HEK293 (cell line): ENCODE measurements around the gene CRNKL1.

Source experiments
- KLF7 ChIP-seq: fragments of 450-650 bp; formaldehyde crosslinking; IDR thresholded peaks from 2 replicates; pipeline ENCODE4 v1.5.1; 2016; ENCODE audit warnings: missing biosample characterization, missing genetic modification characterization, borderline replicate concordance
- PRDM2 ChIP-seq: fragments of 450-650 bp; formaldehyde crosslinking; IDR thresholded peaks from 2 replicates; pipeline ENCODE4 v1.5.1; 2016; ENCODE audit warnings: missing biosample characterization, missing genetic modification characterization, borderline replicate concordance
- WT1 ChIP-seq: fragments of 450-650 bp; formaldehyde crosslinking; IDR thresholded peaks from 2 replicates; pipeline ENCODE4 v1.5.1; 2016; ENCODE audit warnings: missing biosample characterization, missing genetic modification characterization
- ZBTB17 ChIP-seq: fragments of 450-650 bp; formaldehyde crosslinking; IDR thresholded peaks from 2 replicates; pipeline ENCODE4 v1.5.1; 2016; ENCODE audit warnings: missing biosample characterization, missing genetic modification characterization
- ZBTB8A ChIP-seq: fragments of 450-650 bp; formaldehyde crosslinking; IDR thresholded peaks from 2 replicates; pipeline ENCODE4 v1.5.1; 2016; ENCODE audit warnings: missing biosample characterization, missing genetic modification characterization
- ZNF112 ChIP-seq: fragments of 450-650 bp; formaldehyde crosslinking; IDR thresholded peaks from 2 replicates; pipeline ENCODE4 v1.5.0; 2017; ENCODE audit warnings: missing biosample characterization, missing genetic modification characterization
- ZNF114 ChIP-seq: fragments of 450-650 bp; formaldehyde crosslinking; IDR thresholded peaks from 2 replicates; pipeline ENCODE4 v1.5.0; 2017; ENCODE audit warnings: missing biosample characterization, missing genetic modification characterization
- ZNF157 ChIP-seq: fragments of 450-650 bp; formaldehyde crosslinking; IDR thresholded peaks from 2 replicates; pipeline ENCODE4 v1.5.1; 2016; ENCODE audit warnings: missing biosample characterization, missing genetic modification characterization
- ZNF16 ChIP-seq: fragments of 450-650 bp; formaldehyde crosslinking; IDR thresholded peaks from 2 replicates; pipeline ENCODE4 v1.5.1; 2016; ENCODE audit warnings: low read depth, missing biosample characterization, missing genetic modification characterization
- ZNF211 ChIP-seq: fragments of 450-650 bp; formaldehyde crosslinking; IDR thresholded peaks from 2 replicates; pipeline ENCODE4 v1.5.1; 2016; ENCODE audit warnings: low read depth, missing biosample characterization, missing genetic modification characterization
- ZNF221 ChIP-seq: fragments of 450-650 bp; formaldehyde crosslinking; IDR thresholded peaks from 2 replicates; pipeline ENCODE4 v1.5.1; 2017; ENCODE audit warnings: missing biosample characterization, missing genetic modification characterization, borderline replicate concordance
- ZNF223 ChIP-seq: fragments of 450-650 bp; formaldehyde crosslinking; IDR thresholded peaks from 2 replicates; pipeline ENCODE4 v1.5.1; 2016; ENCODE audit warnings: missing biosample characterization, missing genetic modification characterization
- ZNF362 ChIP-seq: fragments of 450-650 bp; formaldehyde crosslinking; IDR thresholded peaks from 2 replicates; pipeline ENCODE4 v1.5.1; 2016; ENCODE audit warnings: missing biosample characterization, missing genetic modification characterization
- ZNF561 ChIP-seq: fragments of 450-650 bp; IDR thresholded peaks from 2 replicates; pipeline ENCODE4 v1.5.1; 2018; ENCODE audit warnings: missing biosample characterization, missing genetic modification characterization, borderline replicate concordance
- ZNF639 ChIP-seq: fragments of 450-650 bp; formaldehyde crosslinking; IDR thresholded peaks from 2 replicates; pipeline ENCODE4 v1.5.1; 2016; ENCODE audit warnings: missing biosample characterization, missing genetic modification characterization
- ZNF654 ChIP-seq: fragments of 450-650 bp; formaldehyde crosslinking; IDR thresholded peaks from 2 replicates; pipeline ENCODE4 v1.5.1; 2016; ENCODE audit warnings: low read depth, missing biosample characterization, missing genetic modification characterization
- ZNF692 ChIP-seq: fragments of 450-650 bp; formaldehyde crosslinking; IDR thresholded peaks from 2 replicates; pipeline ENCODE4 v1.5.1; 2016; ENCODE audit warnings: missing biosample characterization, missing genetic modification characterization
- ZXDB ChIP-seq: fragments of 450-650 bp; formaldehyde crosslinking; IDR thresholded peaks from 2 replicates; pipeline ENCODE4 v1.5.1; 2016; ENCODE audit warnings: missing biosample characterization, missing genetic modification characterization
- TF ChIP-seq, protein P1 (sequence below): fragments of 450-650 bp; formaldehyde crosslinking; IDR thresholded peaks from 2 replicates; pipeline ENCODE4 v1.5.1; 2017; ENCODE audit warnings: missing biosample characterization, missing genetic modification characterization
- TF ChIP-seq, protein P2 (sequence below): fragments of 450-650 bp; formaldehyde crosslinking; conservative IDR thresholded peaks from 2 replicates; pipeline ENCODE4 v1.5.1; 2016; ENCODE audit warnings: low read depth, missing biosample characterization, missing genetic modification characterization

Gene CRNKL1

DNA sequence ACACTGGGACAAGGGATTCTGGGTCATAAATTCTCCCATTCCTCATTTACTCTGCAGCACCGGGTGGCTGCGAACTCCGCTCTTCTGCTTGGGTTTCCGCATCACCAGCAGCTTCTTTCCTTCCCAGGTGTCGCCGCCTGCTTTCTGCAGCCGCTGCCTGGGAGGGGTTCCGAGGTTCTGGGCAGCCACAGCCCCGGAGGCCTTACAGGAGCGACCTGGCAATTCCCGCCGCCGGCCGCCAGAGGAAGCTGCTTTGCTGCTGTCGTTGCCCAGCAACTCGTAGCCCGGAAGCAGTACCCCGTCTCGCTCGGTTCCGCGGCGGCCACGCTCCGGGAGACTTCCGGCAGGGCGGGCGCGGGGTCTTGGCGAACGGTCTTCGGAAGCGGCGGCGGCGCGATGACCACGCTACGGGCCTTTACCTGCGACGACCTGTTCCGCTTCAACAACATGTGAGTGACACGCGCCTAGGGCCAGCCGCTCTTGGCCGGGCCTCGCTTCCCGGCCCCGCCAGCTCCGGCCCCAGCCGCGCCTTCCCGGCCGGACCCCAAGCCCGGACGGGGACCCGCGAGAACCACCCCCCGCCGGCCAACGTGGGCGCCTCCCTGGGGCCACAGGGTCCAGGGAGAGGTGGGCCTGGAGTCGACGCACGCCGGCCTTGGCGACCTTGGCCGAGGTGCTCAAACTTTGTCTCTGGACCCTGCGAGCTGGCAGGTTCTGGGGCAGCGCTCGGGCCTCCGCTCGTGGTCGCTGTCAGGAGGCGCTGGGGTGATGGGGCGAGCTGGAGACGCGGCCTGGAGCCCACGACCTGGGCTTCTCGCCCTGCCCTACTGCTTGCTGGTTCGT is 35.0 kb downstream of the CRNKL1 start, which contains the start of gene NAA20 (continued):
- TF ChIP-seq ZNF157 (tag by site-specific recombination) = no peak
- TF ChIP-seq ZNF639 (tag by site-specific recombination) = 0 out of 2 replicates have a peak, but pooled peaks have one; percentile 46
- TF ChIP-seq ZNF654 (tag by site-specific recombination) = peak; percentile 14; the same call in 1 of the 2 replicates
- no peak for TF ChIP-seq ZNF114
- TF ChIP-seq, protein P1, sequence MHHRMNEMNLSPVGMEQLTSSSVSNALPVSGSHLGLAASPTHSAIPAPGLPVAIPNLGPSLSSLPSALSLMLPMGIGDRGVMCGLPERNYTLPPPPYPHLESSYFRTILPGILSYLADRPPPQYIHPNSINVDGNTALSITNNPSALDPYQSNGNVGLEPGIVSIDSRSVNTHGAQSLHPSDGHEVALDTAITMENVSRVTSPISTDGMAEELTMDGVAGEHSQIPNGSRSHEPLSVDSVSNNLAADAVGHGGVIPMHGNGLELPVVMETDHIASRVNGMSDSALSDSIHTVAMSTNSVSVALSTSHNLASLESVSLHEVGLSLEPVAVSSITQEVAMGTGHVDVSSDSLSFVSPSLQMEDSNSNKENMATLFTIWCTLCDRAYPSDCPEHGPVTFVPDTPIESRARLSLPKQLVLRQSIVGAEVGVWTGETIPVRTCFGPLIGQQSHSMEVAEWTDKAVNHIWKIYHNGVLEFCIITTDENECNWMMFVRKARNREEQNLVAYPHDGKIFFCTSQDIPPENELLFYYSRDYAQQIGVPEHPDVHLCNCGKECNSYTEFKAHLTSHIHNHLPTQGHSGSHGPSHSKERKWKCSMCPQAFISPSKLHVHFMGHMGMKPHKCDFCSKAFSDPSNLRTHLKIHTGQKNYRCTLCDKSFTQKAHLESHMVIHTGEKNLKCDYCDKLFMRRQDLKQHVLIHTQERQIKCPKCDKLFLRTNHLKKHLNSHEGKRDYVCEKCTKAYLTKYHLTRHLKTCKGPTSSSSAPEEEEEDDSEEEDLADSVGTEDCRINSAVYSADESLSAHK = no peak
- TF ChIP-seq WT1 (tag by site-specific recombination) = no peak
- no peak for TF ChIP-seq ZNF16
- no peak for TF ChIP-seq ZNF211 (tag by site-specific recombination)
- TF ChIP-seq, protein P2, sequence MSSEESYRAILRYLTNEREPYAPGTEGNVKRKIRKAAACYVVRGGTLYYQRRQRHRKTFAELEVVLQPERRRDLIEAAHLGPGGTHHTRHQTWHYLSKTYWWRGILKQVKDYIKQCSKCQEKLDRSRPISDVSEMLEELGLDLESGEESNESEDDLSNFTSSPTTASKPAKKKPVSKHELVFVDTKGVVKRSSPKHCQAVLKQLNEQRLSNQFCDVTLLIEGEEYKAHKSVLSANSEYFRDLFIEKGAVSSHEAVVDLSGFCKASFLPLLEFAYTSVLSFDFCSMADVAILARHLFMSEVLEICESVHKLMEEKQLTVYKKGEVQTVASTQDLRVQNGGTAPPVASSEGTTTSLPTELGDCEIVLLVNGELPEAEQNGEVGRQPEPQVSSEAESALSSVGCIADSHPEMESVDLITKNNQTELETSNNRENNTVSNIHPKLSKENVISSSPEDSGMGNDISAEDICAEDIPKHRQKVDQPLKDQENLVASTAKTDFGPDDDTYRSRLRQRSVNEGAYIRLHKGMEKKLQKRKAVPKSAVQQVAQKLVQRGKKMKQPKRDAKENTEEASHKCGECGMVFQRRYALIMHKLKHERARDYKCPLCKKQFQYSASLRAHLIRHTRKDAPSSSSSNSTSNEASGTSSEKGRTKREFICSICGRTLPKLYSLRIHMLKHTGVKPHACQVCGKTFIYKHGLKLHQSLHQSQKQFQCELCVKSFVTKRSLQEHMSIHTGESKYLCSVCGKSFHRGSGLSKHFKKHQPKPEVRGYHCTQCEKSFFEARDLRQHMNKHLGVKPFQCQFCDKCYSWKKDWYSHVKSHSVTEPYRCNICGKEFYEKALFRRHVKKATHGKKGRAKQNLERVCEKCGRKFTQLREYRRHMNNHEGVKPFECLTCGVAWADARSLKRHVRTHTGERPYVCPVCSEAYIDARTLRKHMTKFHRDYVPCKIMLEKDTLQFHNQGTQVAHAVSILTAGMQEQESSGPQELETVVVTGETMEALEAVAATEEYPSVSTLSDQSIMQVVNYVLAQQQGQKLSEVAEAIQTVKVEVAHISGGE = peak; percentile 99
- TF ChIP-seq ZNF692 (tag by site-specific recombination) = no peak; the same call in none of the 2 replicates
- no peak for TF ChIP-seq ZNF223 (tag by site-specific recombination)
- TF ChIP-seq PRDM2 (tag by site-specific recombination) = no peak
- no peak for TF ChIP-seq ZNF112 (tag by site-specific recombination)
- peak; percentile 74 for TF ChIP-seq ZBTB17 (tag by site-specific recombination)
- TF ChIP-seq ZNF362 = no peak
- no peak for TF ChIP-seq ZNF221 (tag by site-specific recombination)
- no peak; the same call in 1 of the 2 replicates for TF ChIP-seq KLF7 (tag by site-specific recombination)
- peak; percentile 78; the same call in 1 of the 2 replicates for TF ChIP-seq ZNF561 (tag by site-specific recombination)
- TF ChIP-seq ZXDB (tag by site-specific recombination) = peak; percentile 76
- TF ChIP-seq ZBTB8A = peak; percentile 35; the same call in 1 of the 2 replicates
